GM19351 (cell line): Measurements from ENCODE around the gene ZNF559.
"Not testable (repeated sequence)": the region's sequence is repeated elsewhere in the genome, so short reads cannot be mapped to it uniquely, and the experiment has no call there.

Experiments used
- ATAC-seq: cut with Tn5 transposase; IDR thresholded peaks from one replicate; pipeline ENCODE4 v1.9.1; 2021; ENCODE audit warnings: mild to moderate bottlenecking, moderate library complexity; ENCODE audit not compliant: unreplicated experiment

ZNF559 gene

GRCh38 chr19:9323919-9324583 is at the start of gene ZNF559:
Gene ZNF559, plus strand, starts transcription at chr19:9324179. Its CDS starts 14,371 bp downstream, at chr19:9338550.
- ATAC-seq = peak; percentile 96

- ATAC-seq = not testable (repeated sequence)
Observed at GRCh38 chr19:9283485-9283884, 40.5 kb upstream of the ZNF559 start.

- no peak for ATAC-seq
Observed at GRCh38 chr19:9289231-9289884, 34.6 kb upstream of the ZNF559 start.

GRCh38 chr19:9295411-9295849 is 28.5 kb upstream of the ZNF559 start:
- ATAC-seq = no peak

GRCh38 chr19:9296336-9296735 is 27.6 kb upstream of the ZNF559 start:
- no peak for ATAC-seq

GRCh38 chr19:9306443-9306842 is 17.5 kb upstream of the ZNF559 start:
- ATAC-seq = no peak

GRCh38 chr19:9308091-9308770 is 15.7 kb upstream of the ZNF559 start:
- ATAC-seq = no peak

- ATAC-seq = peak; percentile 88
Observed at GRCh38 chr19:9309139-9309973, 14.6 kb upstream of the ZNF559 start, which contains the start of gene ZNF699. Gene ZNF699, minus strand, starts transcription at chr19:9309838. Its CDS starts 4,719 bp downstream, at chr19:9305119.

- ATAC-seq = peak; percentile 52
Observed at GRCh38 chr19:9309974-9310446, 14.0 kb upstream of the ZNF559 start.

- no peak for ATAC-seq
Observed at GRCh38 chr19:9313756-9314155, 10.2 kb upstream of the ZNF559 start.

GRCh38 chr19:9321338-9321737 is 2.6 kb upstream of the ZNF559 start:
- no peak for ATAC-seq

GRCh38 chr19:9321756-9322155 is 2.2 kb upstream of the ZNF559 start:
- not testable (repeated sequence) for ATAC-seq

GRCh38 chr19:9322201-9322600 is 1.8 kb upstream of the ZNF559 start:
- not testable (repeated sequence) for ATAC-seq

- peak; percentile 27 for ATAC-seq
Observed at GRCh38 chr19:9323557-9323918, 441 bp upstream of the ZNF559 start.

GRCh38 chr19:9324584-9324962 is 594 bp downstream of the ZNF559 start:
- ATAC-seq = no peak

- no peak for ATAC-seq
Observed at GRCh38 chr19:9329999-9330398, 6.0 kb downstream of the ZNF559 start.

- no peak for ATAC-seq
Observed at GRCh38 chr19:9342610-9343304, 18.8 kb downstream of the ZNF559 start.

- ATAC-seq = no peak
Observed at GRCh38 chr19:9345005-9345404, 21.0 kb downstream of the ZNF559 start.

- no peak for ATAC-seq
Observed at GRCh38 chr19:9348253-9348652, 24.3 kb downstream of the ZNF559 start.

GRCh38 chr19:9348671-9349070 is 24.7 kb downstream of the ZNF559 start:
- no peak for ATAC-seq
